GM12801 (cell line): ENCODE data around the gene TBR1.

Experiments
- TF ChIP-seq, protein P1 (sequence below): IDR thresholded peaks from one replicate; pipeline ENCODE4 v1.5.1; 2011; ENCODE audit warnings: control low read depth; ENCODE audit not compliant: insufficient read length; ENCODE audit errors: extremely low read depth

Gene TBR1

DNA sequence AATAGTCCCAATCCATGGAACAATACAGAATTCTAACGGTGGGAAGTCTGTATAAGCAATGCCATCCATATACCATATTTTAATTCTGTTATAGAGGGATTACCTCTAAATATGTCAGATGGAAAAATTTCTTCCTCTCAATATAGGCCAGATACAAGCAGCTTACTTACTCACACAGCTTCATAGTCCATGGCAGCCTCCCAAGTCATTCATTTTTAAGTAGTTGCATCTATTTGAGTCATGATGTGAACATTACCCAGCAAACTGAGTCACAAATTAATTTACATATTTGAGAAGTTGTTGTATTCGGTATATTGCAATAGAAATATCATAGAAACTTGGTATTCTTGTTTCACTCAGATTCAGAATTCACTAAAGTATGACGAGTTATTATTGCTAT is 20.3 kb downstream of the TBR1 start:
- TF ChIP-seq, protein P1, sequence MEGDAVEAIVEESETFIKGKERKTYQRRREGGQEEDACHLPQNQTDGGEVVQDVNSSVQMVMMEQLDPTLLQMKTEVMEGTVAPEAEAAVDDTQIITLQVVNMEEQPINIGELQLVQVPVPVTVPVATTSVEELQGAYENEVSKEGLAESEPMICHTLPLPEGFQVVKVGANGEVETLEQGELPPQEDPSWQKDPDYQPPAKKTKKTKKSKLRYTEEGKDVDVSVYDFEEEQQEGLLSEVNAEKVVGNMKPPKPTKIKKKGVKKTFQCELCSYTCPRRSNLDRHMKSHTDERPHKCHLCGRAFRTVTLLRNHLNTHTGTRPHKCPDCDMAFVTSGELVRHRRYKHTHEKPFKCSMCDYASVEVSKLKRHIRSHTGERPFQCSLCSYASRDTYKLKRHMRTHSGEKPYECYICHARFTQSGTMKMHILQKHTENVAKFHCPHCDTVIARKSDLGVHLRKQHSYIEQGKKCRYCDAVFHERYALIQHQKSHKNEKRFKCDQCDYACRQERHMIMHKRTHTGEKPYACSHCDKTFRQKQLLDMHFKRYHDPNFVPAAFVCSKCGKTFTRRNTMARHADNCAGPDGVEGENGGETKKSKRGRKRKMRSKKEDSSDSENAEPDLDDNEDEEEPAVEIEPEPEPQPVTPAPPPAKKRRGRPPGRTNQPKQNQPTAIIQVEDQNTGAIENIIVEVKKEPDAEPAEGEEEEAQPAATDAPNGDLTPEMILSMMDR = no peak

- TF ChIP-seq, protein P1 = no peak
These were observed 22.5 kb downstream of the TBR1 start for GRCh38 chr2:161438598-161438997.

GRCh38 chr2:161445097-161445496 is 29.0 kb downstream of the TBR1 start:
- TF ChIP-seq, protein P1 = no peak

GRCh38 chr2:161448431-161448830 is 32.3 kb downstream of the TBR1 start:
- TF ChIP-seq, protein P1 = no peak

GRCh38 chr2:161471631-161472030 is 55.5 kb downstream of the TBR1 start:
- TF ChIP-seq, protein P1 = no peak

- TF ChIP-seq, protein P1 = no peak
These were observed 58.8 kb downstream of the TBR1 start for GRCh38 chr2:161474920-161475319.
